UCSD-AML1 (cell line): ENCODE measurements around the gene SLC6A3.
"Not testable (repeated sequence)": the region's sequence is repeated elsewhere in the genome, so short reads cannot be mapped to it uniquely, and the experiment has no call there.

Experiments used
- DNase-seq: peaks from one replicate; lab custom pipeline; 2025; ENCODE audit not compliant: unreplicated experiment; lab: John Stamatoyannopoulos, UW

The SLC6A3 gene

DNA sequence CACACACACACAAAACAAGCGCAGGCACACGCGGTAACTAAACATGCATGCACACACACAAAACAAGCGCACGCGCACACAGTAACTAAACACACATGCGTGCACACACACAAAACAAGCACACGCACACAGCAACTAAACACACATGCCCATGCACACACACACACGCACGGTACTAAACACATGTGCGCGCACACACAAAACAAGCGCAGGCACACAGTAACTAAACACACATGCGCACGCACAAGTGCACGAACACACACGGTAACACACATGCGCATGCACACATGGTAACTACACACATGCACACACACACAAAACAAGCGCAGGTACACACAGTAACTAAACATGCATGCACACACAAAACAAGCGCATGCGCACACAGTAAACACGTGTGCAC is 19.9 kb upstream of the SLC6A3 start:
- DNase-seq, result no peak

DNA sequence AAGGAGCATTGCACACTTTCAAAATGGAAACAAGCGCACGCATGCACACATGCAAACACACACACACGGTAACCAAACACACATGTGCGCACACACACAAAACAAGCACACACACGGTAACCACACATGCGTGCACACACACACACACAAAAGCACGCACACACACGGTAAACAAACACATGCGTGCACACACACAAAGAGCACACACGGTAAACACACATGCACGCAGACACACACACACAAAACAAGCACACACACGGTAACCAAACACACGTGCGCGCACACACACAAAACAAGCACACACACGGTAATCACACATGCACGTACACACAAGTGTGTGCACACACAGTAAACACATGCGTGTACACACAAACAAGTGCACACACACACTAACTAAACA is 19.3 kb upstream of the SLC6A3 start:
- DNase-seq, result no peak

DNA sequence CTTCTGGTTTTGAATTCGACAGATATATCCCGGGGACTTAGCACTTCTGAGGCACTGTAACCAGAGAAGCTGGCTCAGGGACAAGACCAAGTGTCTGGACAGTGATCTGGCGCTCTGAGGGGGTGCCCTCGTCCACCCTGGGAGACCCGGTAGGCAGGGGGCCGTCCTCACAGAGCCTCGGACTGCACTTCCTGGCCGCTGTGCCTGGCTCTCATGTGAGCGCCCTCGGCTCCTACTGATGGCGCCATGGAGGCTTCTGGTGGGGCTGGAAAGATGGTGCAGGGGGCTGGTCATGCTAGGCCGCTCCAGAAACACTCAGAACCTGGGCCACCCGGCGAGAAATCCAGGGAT is 18.8 kb upstream of the SLC6A3 start:
- DNase-seq, result no peak

DNA sequence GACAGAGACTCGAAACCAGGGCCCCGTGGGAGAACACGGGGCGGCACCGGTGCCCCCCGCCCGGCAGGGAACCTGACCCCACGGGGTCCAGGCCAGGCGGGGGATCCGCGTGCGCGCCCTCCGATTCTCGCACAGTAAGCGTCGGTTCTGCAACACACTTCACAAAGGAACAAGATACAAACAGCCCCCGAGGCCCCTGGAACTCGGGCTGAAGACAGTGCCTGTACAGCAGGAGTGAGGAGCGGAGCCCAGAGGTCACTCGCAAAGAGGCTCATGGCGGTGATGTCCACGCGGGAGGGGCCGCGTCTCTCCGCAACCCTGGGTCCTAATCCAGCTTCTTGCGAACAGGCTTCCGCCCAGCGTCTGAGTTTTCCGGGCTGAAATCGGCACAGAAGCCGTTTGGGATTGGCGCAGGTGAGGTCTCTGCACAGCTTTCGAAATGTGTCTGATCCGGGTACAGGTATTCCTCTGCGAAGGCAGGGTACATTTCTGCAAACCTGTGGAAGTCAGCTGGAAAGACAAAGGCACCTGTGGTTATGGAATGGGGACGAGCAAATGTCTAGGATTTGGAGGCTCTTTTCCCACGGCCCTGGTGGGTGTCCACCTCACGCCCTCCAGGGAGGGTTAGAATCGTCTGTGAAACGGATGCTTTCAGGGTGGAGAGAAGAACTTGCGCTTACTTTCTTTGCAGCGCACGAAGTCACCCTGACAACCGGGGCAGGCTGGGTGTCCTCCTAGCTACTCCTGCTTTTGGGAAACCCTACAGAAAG is 18.3 kb upstream of the SLC6A3 start:
- DNase-seq, result no peak

DNA sequence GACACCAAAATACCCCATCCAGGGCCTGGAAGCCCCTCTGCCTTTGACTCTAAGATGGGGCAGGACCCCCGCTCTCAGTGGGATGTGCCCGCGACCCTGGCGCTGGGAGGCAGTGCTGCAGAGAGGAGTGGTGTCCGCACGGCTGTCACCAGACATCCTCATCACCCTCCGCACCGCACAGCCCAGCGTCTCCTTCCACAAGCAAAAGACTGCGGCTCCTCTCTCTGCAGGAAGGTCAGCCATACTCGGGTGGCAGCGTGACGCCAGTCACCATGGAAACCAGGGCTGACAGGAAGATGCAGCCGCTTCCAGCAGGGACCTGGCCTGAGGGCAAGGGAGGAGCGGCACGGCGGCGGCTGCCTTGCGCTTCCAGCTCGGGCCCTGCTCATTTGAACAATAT is 17.1 kb upstream of the SLC6A3 start:
- DNase-seq, result no peak

DNA sequence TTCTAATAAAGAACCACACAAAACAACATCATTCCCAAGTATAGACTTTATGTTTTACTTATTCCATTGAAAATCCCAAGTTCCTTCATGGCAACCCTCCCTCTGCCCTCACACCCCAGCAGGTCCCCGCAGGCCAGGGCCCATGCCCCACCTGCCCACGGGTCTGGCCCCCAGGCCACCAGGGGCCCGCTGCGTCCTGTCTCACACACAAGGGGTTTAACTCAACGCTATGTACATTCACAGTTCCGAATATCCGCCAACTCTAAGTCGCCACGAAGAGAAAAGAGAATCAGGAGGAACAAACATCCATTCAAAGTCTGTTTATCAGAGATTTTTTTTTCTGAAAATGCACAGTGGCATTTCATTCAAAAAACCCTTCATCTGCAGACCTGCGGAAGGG is 16.2 kb upstream of the SLC6A3 start:
- DNase-seq, result no peak

DNA sequence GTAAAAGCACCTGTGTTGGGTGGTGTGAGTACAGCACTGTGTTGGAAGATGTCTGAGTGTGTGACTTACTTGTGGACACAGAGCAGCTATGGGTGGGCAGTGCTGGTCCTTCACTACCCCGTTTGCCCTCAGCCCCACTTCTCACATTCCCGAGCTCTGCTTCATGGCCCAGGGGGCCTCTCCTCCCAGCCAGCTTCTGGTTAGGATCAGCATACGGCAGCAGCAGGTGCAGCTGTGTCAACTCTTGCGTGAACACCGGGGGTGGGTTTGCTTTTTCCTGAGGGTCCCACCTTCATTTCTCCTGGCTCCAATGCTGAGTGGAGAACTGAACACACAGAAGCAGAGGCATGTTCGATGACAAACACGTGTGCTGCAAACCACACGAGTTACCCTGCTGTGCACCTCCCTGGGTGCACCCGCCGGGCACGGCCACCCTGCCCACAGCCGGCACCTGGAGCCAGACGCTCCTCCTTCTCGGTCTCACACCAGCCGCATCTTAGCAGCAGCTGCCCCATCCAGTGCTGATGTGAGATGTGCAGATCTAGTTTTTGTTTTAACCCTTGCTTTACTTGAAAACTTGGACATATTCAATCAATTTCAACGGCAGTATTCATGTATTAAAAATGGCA is 14.9 kb upstream of the SLC6A3 start:
- no peak for DNase-seq

DNA sequence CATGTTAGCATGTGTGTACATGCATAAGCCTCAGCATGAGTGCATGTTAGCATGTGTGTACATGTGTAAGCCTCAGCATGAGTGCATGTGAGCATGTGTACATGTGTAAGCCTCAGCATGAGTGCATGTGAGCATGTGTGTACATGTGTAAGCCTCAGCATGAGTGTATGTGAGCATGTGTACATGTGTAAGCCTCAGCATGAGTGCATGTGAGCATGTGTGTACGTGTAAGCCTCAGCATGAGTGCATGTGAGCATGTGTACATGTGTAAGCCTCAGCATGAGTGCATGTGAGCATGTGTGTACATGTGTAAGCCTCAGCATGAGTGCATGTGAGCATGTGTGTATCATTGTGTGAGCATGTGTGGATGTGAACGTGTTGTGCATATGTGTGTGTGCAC is 14.2 kb upstream of the SLC6A3 start:
- DNase-seq, result not testable (repeated sequence)

DNA sequence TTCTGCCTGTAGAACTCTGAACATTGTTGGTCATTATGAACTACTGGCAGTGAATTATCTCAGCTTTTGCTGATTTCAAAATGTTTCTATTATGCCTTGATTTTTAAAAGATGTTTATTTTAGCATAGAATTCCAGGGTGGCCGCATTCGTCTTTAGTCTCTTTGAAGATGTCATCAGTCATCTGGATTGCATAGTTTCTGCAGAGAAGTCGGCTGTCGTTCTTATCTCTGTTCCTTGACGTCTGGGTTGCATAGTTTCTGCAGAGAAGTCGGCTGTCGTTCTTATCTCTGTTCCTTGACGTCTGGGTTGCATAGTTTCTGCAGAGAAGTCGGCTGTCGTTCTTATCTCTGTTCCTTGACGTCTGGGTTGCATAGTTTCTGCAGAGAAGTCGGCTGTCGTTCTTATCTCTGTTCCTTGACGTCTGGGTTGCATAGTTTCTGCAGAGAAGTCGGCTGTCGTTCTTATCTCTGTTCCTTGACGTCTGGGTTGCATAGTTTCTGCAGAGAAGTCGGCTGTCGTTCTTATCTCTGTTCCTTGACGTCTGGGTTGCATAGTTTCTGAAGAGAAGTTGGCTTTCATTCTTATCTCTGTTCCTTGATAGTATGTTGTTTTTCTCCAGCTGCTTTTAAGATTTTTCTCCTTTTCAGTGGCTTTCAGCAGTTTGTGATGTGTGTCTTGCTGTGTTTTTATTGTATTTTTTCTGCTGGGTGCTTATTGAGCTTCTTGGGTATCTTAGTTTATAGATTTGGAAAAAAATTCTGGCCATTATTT is 11.1 kb upstream of the SLC6A3 start:
- DNase-seq, result not testable (repeated sequence)

DNA sequence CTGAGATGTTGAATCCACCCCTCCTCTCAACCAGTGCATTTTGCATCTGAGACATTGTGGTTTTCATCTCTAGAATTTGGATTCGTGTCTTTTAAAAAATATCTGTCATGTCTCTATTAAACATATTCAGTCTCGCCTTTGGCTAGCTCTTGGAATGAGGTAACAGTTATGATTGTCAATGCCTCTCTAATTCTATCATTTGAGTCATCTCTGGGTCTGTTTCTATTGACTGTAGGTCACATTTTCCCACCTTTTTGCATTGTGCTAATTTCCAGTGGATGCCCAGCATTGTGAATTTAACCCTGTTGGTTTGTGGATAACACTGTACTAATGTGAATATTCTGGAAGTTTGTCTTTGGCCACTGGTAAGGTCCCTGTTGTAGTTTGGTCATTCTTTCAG is 8.4 kb upstream of the SLC6A3 start:
- DNase-seq, result no peak

DNA sequence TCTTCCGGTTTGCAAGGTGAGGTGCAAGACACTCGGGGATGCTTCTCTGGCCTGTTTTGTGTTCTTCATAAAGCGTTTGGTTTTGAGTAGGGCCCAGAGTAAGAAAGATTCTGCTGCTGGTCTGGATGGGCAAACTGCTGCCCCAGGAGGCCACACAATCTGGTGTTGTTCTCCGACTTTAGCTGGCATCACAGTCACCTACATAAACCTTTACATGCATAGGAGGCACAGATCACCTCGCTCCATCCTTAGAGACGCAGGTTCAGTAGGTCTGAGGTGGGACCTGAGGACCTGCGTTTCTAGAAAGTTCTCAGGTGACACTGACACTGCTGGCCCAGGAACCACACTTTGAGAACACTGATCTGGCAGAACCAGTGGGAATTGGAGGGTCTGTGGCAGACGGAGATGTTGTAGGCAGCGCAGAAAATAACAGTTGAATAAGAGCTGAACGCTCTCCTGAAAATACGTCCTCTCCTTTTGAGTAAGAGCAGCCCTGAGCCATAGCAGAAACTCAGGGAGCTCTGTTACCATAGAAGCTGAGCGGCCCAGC is 3.9 kb upstream of the SLC6A3 start:
- no peak for DNase-seq

DNA sequence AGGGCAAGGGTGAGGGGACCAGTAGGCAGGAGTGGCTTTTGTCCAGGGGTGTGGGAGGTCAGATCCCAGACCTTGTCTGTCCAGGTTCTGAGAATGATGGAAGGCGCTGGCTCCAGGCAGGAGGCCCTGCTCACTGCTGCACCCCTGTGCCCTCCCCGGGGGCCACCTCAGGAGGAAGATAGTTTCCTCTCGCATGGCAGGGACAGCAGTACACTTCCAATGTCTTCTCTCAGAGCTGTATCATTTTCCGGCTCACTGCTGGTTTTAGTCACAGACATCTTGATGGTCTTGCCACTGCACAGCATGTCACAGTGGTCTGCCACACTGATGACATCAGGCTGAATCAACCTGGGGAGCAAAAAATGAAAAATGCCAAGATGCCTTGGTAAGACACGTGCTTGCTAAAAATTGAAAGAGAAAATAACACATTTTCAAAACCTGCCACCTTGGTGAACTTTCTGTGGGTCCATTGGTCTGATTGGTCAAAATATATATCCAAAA is 3.3 kb upstream of the SLC6A3 start:
- no peak for DNase-seq

DNA sequence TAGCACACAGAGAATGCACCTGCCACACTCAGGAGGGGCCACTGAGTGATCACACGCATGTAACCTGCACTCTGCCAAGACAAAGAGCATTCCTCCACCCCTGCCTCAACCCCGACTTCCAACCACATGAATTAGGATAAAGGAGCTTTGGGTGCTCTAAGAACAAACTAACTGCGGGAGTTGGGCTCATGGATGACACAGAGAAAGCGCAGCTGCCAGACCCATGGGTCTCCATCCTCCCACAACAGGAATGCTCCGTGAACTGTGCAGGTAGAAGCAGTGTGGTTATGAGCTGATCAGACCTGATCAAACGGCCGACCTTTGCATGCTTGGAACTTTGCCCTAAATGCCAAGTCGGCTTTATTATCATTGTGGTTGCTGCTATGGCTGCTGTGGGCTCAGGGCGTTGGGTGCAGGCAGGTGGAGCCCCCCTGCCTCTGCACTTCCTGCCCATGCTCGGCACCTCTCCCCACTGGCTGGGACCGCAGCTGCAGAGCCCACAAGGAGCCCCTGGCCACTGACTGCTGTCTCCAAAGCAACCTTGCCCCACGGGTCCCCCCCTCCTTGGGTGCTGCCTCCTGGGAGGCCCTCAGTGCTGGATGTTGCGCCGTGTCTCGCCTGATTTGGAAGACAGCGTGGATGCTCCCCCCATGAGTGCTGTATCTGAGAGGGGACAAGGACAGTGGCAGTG is 2.6 kb upstream of the SLC6A3 start:
- DNase-seq, result no peak

DNA sequence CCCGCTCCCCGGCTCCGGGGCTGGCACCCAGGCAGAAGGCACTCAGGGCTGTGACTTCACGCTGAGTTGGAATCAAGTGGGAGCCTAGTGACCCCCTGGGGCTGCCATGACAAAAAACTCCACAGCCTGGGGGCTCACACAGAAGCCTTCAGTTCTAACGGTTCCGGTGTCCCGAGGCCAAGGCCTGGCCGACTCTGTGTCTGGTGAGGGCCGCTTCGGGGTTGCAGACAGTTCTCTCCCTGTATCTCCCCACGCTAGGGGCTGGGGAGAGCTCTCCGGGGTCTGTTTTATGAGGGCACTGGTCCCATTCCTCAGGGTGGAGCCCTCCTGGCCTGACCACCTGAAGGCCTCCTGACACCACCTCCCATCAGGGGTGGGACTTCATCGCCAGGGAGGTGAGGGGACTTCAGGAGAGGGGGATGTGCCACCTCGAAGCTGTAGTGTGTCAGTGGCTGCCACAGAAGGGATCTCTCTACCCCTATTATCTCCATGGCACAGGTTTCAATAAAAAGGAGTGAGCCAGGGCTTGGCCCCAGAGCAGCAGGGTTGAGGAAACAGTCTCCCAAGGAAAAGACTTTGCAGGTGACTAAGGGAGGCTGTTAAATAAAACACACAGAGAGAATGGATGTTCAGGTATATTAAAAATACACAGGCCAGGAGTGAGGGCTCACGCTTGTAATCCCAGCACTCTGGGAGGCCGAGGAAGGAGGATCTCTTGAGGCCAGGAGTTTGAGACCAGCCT is 1.5 kb upstream of the SLC6A3 start:
- no peak for DNase-seq

DNA sequence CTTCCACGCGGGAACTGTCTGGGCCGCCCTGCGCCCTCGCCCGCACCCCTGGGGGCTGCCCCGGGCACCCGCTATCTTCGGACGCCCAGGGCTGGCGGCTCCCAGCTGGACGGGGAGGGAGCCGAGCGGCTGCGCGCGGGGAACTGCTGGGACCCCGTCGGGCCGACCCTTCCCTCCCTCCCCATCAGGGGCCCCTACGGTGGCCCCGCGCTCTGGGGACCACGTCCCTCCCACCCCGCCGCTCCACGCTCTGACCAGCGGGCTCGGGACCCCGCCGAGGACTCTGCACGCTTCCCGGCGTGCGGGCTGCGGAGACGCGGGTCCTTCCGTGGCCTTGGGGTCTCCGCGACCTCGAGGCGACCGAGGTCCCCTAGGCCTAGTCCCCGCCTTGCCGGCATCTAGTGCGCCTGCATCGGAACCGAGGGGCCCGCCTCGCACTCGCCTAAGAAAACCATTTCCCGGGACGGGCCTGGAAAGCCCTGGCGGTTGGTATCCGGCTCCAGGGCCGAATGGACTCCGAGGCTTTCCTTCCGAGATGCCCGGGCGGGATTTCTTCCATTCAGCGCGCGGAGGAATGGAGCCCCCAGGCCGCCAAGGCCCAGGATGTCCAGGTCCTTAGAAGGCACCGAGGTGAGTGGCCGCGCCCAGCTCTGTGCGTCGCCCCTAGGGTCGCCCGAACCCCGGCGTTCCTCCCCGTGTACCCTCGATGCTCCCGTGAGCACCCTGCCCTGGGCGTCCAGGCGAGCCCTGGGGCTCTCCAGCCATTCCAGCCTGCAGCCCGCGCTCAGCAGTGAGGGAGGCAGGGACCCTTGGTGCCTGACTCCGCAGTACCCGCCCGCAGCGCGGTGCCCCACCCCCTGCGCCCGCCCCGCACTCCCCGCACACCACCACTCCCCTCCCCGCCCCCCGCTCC is 705 bp upstream of the SLC6A3 start:
- no peak for DNase-seq

DNA sequence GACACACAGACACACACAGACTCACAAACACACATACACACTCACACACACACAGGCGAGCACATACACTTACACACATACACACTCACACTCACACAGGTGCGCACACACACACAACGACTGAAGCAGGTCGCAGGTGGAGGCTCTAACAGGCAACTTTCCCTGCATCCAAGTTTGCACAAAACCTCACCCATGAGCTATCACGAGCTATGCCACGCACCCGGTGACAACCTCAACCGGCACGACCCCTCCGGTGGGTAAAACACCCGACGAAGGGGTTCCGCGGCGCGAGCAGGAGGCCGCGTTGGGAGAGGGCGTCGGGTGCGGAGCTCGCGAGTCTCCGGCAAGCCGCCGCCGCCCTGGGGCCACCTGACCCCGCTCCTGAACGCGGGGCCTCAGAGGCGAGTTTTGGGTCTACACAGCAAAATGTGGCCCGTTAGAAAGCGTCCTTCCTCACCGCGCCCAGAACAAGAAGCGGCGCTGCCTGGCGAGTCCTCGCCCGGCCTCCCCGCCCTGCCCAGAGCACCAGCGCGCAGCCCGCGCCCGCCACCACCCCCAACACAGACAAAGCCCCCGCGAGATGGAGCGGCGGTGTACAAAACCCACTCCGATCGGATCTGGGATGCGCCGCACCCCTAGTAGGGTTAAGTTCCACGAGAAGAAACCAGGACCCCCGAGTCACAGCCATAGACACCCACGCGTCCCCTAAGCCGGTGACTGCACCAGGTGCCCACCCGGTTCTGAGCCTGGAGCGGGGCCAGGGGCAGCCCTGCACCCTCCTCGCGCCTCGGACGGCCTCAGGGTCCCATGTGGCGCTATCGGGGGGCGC is 665 bp downstream of the SLC6A3 start:
- no peak for DNase-seq

DNA sequence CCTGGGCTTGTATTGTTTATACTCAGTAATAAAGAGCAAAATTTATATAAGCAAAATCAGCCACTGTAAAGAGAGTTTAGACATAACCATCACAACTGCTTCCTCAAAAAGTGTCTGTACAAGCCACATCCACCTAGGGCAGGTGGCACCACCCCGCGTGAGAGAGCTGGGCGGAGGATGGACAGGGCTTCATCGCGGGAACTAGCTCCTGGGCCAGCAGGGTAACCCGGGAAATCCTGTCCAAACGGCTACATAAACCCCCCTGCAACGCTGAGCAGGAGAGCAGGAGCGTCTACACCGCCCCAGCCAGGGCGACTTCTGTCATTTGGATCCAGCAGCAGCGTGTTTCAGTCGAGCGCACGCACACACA is 1.3 kb downstream of the SLC6A3 start:
- no peak for DNase-seq

DNA sequence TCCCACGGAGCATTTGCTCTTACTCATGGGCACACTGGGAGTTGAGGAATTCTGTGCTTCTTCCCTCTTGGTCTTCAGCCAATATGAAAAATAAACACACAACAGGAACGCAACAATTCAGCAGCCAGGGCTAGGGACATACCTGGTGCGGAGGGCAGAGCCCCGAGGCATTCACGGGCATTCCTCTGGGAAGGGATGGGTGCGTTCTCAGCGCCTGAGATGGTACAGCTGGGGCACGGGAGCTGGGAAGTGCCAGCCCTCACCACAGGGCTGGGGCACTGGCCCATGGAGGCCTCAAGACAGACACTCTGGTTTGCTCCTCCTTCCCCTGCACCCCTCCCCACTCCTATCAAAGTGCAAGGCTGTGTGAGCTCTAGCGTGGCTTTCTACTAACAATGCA is 2.1 kb downstream of the SLC6A3 start:
- no peak for DNase-seq
